Right lobe of liver (tissue), 4 donors: ENCODE measurements around the gene CCDC179.

Experiments
- POLR2A ChIP-seq: fragments of 450-650 bp; IDR thresholded peaks from one replicate; pipeline ENCODE4 v1.6.1; 2017; ENCODE audit warnings: antibody characterized with exemption, mild to moderate bottlenecking
- TF ChIP-seq, protein P1 (sequence below), 4 donors: fragments of 200-600 bp in 3 of 4; fragments of 450-650 bp in 1 of 4; IDR thresholded peaks; one replicate each; pipeline versions ENCODE4 v1.5.1 to v1.8.0; 2016 to 2022; ENCODE audit warnings: antibody characterized with exemption in 4 of 4, mild to moderate bottlenecking in 2 of 4
- donor health status: DM: no; HTN: no; CAD: no.
- donor health status: DM: no; HTN: no; CAD: no.
- donor health status: DM: no; HTN: yes; CAD: no.

DNA sequence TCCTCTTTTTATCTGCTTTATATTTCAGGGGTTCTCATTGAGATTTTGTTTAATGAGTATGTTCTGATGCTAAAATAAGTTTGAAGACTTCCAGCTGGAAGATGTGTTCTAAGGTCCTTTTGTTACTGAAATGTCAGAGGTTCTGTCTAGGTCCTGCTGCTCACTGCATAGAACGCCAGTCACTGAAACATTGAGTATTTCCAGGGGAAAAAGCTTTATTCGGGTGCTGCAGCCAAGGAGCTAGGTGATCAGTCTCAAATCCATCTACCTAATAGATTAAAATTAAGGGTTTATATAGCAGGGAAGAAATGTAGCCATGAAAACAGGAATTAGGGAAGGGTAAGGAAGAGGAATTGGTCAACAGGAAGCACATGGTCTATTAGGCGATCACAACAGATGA lies 50.4 kb downstream of the CCDC179 start:
- TF ChIP-seq, protein P1, sequence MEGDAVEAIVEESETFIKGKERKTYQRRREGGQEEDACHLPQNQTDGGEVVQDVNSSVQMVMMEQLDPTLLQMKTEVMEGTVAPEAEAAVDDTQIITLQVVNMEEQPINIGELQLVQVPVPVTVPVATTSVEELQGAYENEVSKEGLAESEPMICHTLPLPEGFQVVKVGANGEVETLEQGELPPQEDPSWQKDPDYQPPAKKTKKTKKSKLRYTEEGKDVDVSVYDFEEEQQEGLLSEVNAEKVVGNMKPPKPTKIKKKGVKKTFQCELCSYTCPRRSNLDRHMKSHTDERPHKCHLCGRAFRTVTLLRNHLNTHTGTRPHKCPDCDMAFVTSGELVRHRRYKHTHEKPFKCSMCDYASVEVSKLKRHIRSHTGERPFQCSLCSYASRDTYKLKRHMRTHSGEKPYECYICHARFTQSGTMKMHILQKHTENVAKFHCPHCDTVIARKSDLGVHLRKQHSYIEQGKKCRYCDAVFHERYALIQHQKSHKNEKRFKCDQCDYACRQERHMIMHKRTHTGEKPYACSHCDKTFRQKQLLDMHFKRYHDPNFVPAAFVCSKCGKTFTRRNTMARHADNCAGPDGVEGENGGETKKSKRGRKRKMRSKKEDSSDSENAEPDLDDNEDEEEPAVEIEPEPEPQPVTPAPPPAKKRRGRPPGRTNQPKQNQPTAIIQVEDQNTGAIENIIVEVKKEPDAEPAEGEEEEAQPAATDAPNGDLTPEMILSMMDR (IDR thresholded peaks at IDR 0.05): no peak
- no peak for TF ChIP-seq POLR2A
